Measurements from ENCODE around the gene SDHAF2.

DNA sequence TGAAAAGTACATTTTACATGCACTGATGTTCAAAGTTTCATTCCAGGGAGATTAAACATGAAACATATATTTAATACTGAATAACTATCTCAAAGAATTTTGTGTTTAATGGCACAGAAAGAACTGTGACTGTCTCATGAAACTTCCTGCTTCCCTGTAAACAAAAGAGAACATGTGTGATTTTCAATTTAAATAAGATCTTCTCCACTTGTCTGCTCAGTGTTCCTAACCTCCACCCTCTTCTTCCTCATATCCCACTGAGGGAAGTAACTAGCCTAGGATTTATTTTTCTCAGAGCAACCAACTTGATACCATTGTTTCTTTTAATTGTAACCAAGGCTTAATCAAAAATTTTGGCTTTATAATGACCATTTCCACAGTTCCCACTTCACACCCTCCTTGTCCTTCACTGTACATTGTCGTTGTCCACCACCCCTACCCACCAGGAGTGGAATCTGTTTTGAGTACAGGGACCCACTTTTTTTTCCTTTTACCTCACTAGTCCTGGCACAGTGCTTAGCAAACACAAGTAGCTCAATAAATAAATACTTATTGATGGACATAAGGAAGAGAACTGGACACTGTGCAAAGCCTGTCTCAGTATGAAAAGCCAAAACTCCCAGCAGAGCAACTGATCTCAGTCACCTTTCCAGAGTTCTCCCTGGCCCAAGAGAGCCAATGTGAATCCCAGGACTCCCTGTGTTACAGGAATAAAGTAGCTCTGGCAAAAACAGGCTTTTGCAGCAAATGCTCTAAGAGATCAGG lies 4.4 kb upstream of the SDHAF2 start:
- TF ChIP-seq ZBTB8A (CRISPR knock-in tag; IDR thresholded peaks at IDR 0.05; ENCODE audit: borderline replicate concordance, low read depth) (no peak), CEBPB (IDR thresholded peaks at IDR 0.05; ENCODE audit: borderline replicate concordance, low read depth, low read length) (no peak), FOXK1 (CRISPR knock-in tag; IDR thresholded peaks at IDR 0.05; ENCODE audit: borderline replicate concordance, low read depth) (no peak), KLF6 (CRISPR knock-in tag; IDR thresholded peaks at IDR 0.05) (no peak), FOSL2 (CRISPR knock-in tag; IDR thresholded peaks at IDR 0.05) (no peak), YEATS2 (CRISPR knock-in tag; IDR thresholded peaks at IDR 0.05; ENCODE audit: borderline replicate concordance) (no peak), RAD21 (CRISPR knock-in tag; IDR thresholded peaks at IDR 0.05) (no peak), ZNF841 (CRISPR knock-in tag; IDR thresholded peaks at IDR 0.05; ENCODE audit: borderline replicate concordance) (no peak), CHD2 (IDR thresholded peaks at IDR 0.05; ENCODE audit: low read depth, low read length) (no peak), ZNF629 (CRISPR knock-in tag; conservative IDR thresholded peaks at IDR 0.05) (no peak)
- TF ChIP-seq, protein P1, sequence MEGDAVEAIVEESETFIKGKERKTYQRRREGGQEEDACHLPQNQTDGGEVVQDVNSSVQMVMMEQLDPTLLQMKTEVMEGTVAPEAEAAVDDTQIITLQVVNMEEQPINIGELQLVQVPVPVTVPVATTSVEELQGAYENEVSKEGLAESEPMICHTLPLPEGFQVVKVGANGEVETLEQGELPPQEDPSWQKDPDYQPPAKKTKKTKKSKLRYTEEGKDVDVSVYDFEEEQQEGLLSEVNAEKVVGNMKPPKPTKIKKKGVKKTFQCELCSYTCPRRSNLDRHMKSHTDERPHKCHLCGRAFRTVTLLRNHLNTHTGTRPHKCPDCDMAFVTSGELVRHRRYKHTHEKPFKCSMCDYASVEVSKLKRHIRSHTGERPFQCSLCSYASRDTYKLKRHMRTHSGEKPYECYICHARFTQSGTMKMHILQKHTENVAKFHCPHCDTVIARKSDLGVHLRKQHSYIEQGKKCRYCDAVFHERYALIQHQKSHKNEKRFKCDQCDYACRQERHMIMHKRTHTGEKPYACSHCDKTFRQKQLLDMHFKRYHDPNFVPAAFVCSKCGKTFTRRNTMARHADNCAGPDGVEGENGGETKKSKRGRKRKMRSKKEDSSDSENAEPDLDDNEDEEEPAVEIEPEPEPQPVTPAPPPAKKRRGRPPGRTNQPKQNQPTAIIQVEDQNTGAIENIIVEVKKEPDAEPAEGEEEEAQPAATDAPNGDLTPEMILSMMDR (CRISPR knock-in tag; IDR thresholded peaks at IDR 0.05), result no peak
- TF ChIP-seq, protein P2, sequence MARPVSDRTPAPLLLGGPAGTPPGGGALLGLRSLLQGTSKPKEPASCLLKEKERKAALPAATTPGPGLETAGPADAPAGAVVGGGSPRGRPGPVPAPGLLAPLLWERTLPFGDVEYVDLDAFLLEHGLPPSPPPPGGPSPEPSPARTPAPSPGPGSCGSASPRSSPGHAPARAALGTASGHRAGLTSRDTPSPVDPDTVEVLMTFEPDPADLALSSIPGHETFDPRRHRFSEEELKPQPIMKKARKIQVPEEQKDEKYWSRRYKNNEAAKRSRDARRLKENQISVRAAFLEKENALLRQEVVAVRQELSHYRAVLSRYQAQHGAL (CRISPR knock-in tag; IDR thresholded peaks at IDR 0.05; ENCODE audit: not compliant biosample characterization), result no peak
- TF ChIP-seq, protein P3, sequence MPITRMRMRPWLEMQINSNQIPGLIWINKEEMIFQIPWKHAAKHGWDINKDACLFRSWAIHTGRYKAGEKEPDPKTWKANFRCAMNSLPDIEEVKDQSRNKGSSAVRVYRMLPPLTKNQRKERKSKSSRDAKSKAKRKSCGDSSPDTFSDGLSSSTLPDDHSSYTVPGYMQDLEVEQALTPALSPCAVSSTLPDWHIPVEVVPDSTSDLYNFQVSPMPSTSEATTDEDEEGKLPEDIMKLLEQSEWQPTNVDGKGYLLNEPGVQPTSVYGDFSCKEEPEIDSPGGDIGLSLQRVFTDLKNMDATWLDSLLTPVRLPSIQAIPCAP (CRISPR knock-in tag; IDR thresholded peaks at IDR 0.05; ENCODE audit: low read depth), result no peak
